Bone marrow (tissue), 2 donors: ENCODE data around the gene CHST5.
"Not testable (repeated sequence)": the region's sequence is repeated elsewhere in the genome, so short reads cannot be mapped to it uniquely, and the experiment has no call there.

Source experiments
- DNase-seq, 2 donors: peaks; one replicate each; lab custom pipeline; 2025; lab: John Stamatoyannopoulos, UW

Gene CHST5

GRCh38 chr16:75550211-75550662 is 14.3 kb upstream of the CHST5 start:
- DNase-seq, result peak; percentile 15 to 20

DNA sequence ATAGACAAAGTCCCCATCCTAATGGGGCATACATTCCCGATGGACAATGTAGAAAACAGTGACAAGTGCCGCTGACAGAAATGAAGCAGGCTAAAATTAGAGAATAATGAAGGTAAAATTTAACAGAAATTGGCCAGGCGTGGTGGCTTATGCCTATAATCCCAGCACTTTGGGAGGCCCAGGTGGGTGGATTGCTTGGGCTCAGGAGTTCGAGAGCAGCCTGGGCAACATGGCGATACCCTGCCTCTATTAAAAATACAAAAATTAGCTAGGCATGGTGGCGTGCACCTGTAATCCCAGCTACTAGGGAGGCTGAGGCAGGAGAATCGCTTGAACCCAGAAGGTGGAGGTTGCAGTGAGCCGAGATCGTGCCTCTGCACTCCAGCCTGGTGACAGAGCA is 12.5 kb upstream of the CHST5 start:
- not testable (repeated sequence) for DNase-seq

DNA sequence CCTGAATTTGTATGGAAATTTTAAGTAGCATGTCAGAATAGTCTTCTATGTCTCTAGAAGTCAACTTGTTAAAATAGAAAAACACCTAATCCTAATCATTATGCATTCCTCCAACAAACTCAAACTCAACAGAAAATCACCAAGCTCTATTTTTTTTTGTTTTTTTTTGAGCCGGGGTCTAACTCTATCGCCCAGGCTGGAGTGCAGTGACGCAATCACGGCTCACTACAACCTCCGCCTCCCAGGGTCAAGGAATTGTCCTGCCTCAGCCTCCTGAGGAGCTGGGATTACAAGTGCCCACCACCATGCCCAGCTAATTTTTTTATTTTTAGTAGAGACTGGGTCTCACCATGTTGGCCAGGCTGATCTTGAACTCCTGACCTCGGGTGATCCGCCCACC is 10.4 kb upstream of the CHST5 start:
- DNase-seq, result no peak

- not testable (repeated sequence) for DNase-seq
Observed at GRCh38 chr16:75545879-75546278, 10.0 kb upstream of the CHST5 start.

- DNase-seq, result not testable (repeated sequence)
Observed at GRCh38 chr16:75542462-75542861, 6.6 kb upstream of the CHST5 start.

DNA sequence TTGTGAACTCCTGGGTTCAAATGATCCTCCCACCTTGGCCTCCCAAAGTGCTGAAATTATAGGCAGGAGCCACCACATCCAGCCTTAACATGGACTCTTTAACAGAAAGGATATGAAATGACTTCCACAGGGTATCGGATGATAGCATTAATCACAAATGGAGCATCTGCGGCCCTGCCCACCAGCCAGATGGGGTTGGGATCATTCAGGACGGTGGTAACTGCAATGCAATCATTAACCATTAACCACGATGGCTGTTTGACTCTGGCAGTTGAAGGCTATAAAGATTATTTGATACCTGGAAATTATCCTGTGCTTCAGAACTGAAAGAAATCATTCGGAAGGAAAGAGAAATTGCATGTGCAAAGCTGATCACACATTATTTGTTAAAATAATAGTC is 5.3 kb upstream of the CHST5 start:
- no peak for DNase-seq

DNA sequence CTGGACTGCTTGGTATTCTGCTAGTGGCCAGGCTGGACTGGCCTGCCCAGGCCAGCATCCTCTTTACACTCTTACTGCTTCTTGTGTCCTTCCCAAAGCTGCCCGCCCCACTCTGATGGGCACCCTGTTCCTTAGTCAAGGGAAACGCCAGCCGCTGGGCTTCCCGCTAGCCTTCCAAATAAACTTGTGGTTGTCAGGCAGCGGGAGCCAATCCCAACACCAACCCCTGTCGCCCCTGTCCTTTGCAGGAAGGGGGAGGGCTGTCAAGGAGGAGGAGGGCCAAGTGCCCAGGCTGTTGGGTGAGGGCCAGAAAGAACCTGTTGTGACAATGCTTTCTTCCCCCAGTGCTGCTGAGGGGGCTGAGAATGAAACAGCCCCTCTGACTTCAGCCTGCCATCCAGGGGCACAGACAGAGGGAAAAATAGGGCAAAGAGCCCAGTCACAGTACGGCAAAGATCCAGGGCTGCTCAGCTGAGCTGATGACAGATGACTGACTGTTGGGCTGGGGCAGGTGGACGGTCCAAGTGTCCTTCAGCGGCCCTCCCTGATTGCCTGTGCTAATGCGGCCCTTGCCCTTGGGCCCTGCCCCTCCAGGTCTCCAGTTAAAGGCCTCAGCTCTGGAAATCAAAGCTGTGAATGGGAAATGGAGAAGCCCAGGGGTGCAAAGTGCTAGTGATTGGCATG is 3.1 kb upstream of the CHST5 start:
- not testable (repeated sequence) for DNase-seq

DNA sequence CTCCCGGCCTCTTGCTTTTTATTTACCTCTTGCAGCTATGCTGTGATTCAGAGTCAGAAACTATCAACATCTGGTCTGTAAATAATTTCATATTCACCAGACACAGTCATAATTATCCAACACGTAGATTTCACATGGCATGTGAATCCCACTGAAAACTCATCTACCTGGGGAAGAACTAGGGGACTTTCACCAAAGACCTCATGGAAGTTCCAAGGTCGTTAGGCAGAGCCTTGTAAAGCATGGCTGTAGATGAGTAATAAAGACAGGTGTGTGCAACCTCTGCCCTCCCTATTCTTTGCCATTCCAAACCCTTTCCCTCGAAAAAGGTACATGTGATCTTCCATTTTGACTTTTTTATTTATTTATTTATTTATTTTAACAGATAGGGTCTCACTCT is 1.9 kb upstream of the CHST5 start:
- DNase-seq, result no peak

- no peak for DNase-seq
Observed at GRCh38 chr16:75535211-75535843, 581 bp downstream of the CHST5 start.

DNA sequence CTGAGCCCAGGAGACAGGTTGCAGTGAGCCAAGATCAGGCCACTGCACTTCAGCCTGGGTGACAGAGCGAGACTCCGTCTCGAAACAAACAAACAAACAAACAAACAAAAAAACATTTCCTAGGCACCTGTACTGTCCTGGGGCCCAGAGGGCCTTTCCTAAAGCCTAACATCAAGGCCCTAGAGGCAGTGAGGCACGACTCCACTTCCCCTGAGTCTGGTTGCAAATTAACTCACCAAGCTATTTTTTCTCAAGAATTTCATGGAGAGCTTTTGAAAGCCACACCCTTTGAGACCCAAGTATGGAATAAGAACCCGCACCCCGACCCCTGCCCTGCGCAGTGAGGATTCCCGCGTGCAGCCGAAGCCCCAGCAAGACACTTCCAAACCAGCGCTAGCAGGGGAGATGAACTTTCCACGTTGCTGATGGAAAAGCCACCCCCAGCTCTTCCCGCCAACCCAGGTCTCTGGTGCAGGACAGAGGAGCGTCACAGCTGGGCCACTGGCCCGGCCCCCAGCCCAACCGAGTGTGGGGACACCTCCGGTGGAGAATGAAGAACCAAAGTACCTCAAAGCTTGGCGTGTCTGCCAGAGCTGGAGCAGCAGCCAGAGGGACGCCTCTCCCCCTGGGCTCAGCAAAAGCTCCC is 1.2 kb downstream of the CHST5 start:
- DNase-seq, result no peak

- DNase-seq, result no peak
Observed at GRCh38 chr16:75532791-75533190, 3.1 kb downstream of the CHST5 start.

DNA sequence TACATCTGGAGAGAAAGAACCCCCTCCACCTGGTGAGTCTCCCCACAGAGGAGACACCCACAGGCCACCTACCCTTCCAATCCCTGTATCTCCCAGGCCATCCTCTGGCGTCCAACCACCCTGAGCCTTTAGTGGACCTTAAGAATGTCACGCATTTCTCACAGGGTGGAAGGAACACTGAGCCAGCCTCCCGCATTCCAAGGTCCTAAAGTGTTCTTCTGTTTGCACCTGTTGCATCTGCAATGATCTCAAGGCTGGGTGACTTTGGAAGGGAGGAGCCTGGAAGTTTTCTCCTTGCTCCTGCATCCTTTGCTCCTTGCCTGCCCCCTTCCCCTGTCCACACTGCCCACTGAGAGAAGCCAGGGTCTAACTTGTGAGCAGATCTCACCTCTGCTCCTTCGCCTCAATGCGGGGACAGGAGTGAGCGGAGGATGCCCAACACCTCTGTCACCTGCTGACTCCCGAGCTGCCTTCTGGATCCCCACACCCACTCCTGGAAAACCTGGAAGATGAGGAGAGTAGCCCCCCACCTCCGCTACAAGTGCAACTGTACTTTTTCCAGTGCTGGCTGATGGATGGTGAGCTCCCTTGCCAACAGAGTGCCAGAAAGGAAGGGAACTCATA is 3.7 kb downstream of the CHST5 start:
- DNase-seq, result no peak

GRCh38 chr16:75529959-75530358 is 5.9 kb downstream of the CHST5 start:
- DNase-seq, result no peak

DNA sequence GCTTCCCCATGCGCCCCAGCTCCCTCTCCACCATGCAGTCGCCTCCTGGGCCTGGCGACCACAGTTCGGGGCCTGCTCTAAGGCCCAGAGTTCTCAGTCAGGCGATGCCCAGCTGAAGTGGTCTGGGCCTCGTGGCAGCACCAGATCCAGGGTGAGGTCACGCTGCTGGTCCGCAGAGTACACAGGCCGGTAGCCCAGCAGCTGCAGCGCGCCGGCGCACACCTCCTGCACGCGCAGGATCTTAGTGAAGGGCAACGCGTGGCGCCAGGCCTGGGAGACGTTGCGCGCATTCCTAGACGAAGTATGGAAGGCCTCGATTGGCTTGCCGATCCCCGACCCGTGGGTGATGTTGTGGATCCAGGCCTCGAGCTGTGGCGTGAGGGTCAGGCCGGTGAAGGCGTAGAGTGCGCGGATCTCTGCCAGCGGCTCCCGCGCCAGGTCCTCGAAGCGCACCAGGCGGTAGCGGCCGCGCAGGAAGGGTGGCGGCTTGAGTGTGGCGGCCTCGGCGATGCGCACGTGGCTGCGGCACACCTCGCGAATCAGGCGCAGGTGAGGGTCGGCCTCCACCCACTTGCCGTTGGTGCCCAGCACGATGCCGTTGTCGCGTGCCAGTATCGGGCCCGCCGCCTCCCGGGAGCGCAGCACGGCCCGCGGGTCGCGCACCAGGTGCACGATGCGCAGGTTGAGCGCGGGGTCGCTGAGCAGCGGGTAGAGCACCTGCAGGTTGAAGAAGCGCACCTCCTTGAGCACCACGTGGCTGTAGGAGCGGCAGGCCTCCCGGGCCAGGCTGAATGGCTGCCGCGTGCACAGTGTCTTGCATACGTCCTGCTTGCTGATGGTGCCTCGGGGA is 6.6 kb downstream of the CHST5 start:
- DNase-seq, result no peak

- DNase-seq, result no peak
Observed at GRCh38 chr16:75527825-75528299, 8.0 kb downstream of the CHST5 start.

- no peak for DNase-seq
Observed at GRCh38 chr16:75526032-75526790, 9.7 kb downstream of the CHST5 start.

- no peak for DNase-seq
Observed at GRCh38 chr16:75519175-75519574, 16.7 kb downstream of the CHST5 start.

DNA sequence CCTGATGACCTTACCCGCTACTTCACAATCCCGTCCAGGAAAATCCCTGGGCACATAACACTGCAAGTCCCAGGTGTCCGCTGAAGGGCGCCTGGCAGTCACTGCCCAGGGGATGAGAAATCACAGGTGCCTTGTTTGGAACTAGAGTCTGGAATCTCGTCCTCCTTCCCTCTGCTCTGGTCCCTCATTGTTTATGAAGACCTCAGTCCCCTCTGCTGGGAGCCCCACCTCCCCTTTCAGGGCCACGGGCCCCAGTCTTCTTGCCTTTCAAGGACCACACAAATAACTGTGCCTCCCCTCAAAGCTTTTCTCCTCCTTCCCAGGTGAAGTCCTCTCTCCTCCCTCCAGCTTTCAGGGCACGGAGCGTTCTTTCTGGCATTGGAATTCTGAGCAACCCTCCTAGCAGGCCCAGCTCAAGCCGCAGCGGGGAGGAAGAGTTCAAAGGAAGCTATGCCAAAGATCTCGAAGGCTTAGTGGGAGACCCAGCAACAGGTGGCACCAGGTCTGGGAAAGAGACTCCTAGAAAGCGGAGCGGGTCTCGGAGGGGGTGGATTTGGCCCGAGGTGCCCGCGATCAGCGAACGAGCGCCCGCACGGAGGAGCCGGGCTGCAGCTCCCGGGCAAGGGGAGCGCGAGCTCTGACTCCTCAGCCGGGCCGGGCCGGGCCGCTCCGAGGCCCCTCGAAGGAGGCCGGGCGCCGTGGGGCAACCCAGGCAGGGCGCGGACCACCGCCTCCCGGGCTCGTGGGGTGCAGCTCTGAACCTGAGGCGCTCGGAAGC is 19.5 kb downstream of the CHST5 start:
- peak in 1 of 2 donors; percentile 31 for DNase-seq

DNA sequence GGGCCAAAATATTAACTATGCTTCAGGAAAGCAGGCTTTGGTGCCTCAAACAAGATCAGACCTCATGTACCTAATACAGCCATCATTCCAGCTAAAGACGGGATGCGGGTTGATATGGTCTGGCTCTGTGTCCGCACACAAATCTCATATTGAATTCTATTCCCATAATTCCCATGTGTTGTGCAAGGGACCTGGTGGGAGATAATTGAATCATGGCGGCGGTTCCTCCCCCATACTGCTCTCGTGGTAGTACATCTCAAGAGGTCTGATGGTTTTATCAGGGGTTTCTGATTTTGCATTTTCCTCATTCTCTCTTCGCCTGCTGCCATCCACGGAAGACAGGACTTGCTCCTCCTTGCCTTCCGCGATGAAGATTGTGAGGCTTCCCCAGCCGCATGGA is 21.6 kb downstream of the CHST5 start:
- DNase-seq, result no peak

- peak in 1 of 2 donors; percentile 5 for DNase-seq
Observed at GRCh38 chr16:75506574-75506973, 29.3 kb downstream of the CHST5 start.
